GM21786 (cell line): ENCODE measurements around the gene KLK13.

ENCODE experiments used
- ATAC-seq: cut with Tn5 transposase; IDR thresholded peaks from one replicate; pipeline ENCODE4 v1.9.1; 2021; ENCODE audit not compliant: unreplicated experiment

Gene KLK13, protein sequence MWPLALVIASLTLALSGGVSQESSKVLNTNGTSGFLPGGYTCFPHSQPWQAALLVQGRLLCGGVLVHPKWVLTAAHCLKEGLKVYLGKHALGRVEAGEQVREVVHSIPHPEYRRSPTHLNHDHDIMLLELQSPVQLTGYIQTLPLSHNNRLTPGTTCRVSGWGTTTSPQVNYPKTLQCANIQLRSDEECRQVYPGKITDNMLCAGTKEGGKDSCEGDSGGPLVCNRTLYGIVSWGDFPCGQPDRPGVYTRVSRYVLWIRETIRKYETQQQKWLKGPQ

DNA sequence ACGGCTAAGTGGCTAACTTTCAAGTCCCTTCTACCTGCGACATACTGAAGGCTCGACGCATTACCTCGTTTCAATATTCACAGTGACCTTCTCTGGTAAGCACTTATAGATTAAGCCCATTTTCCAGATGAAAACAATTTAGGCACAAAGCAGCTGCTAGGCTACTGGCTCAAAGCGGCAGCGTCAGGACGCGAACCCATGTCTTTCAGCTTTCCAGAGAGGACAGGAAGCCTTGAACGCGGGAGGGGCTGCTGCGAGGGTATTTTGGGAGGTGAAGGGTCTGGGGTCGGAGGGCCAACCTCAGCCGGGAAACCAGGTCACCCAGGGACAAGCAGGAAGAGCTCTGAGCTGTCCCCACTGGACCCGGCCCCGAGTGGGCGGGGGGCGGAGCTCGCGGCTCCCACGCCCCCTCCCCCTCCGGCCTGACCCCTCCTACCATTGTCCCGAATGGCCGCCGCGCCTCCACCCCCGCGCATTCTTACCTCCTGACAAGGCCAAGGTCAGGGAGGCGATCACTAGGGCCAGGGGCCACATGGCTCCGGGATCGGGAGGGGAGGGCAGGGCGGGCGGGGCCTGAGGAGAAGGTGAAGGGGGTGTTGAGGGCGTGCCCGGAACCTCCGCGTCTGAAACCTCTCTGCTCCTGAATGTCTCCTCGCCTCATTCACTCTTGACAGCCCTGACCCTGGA is at the start of gene KLK13:
TSS of gene KLK13 (minus strand) at position 559 of the 687 bp plus-strand sequence. CDS start at position 534, 25 bp downstream.
- ATAC-seq: no peak

DNA sequence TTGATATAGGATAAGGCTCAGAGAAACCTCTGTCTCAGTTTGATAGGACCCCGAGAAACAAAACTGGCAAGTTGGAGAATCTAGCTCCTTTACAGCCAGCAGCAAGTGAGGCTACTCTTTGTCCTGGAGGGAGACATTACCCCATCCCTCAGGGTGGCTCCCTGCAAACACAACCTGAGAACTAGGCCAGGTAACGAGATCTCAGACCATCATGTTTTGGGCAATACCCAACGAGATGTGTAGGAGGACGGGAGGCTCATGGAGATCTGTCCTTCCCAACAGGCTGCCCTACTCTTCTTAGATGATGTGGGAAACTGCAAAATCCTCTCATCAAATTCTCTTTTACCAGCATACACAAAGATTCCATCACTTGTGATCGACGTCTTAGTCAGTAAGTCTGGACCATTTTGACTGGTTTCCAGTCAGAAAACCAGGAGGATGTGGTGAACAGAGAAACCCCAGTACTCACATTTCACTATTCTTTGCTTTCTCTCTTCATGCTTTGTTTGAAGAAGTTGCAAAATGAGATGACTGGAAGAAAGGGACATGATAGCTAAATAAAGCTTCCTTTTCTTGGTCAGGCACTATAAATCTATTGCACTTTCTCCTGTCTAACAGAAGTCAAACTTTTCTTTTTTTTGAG is 49.3 kb upstream of the KLK13 start:
- ATAC-seq: no peak

DNA sequence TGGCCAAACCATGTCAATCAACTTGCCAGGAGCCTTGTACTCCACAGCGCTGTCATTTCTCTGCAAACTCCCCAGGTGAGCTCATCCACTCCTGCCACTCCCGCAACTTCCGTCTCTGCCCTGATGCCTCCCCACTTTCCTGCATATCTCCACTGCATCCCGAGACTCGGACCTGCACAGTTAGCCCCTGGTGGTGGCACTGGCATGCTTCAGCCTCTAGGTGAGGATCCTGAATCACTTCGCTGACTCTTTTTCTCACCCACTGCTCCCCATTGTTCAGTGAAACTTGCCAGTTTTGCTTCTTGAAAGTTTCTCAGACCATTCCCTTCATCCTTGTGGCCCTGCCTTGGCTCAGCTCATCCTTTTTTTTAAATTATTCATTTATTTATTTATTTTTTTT is 46.7 kb upstream of the KLK13 start:
- ATAC-seq: no peak

DNA sequence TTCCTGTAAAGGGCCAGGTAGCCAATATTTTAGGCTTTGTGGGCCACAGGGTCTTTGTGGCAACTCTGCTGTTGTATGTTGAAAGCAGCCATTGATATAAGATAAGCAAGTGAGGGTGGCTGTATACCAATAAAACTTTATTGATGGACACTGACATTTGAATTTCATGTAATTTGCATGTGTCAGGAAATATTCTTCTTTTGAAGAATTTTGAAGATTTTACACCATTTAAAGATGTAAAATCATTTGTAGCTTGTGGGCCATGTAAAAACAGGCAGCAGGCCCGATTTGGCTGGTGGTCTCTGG is 45.7 kb upstream of the KLK13 start:
- ATAC-seq: no peak

DNA sequence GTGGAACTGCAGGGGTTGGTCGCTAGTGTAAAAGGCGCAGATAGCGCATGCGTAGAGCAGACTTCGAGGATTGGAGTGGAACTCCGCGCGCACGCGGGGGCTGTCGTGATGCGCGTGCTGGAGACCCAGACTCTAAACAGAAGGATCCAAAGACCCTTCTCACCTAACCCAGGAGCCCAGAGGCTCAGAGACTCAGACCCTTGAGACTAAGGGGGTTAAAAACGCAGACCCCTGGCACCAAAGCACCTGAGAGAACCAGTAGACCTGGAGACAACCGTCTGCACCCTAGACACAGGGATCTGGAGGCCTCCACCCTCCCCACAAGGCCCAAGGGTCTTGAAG is 43.9 kb upstream of the KLK13 start:
- ATAC-seq: no peak

DNA sequence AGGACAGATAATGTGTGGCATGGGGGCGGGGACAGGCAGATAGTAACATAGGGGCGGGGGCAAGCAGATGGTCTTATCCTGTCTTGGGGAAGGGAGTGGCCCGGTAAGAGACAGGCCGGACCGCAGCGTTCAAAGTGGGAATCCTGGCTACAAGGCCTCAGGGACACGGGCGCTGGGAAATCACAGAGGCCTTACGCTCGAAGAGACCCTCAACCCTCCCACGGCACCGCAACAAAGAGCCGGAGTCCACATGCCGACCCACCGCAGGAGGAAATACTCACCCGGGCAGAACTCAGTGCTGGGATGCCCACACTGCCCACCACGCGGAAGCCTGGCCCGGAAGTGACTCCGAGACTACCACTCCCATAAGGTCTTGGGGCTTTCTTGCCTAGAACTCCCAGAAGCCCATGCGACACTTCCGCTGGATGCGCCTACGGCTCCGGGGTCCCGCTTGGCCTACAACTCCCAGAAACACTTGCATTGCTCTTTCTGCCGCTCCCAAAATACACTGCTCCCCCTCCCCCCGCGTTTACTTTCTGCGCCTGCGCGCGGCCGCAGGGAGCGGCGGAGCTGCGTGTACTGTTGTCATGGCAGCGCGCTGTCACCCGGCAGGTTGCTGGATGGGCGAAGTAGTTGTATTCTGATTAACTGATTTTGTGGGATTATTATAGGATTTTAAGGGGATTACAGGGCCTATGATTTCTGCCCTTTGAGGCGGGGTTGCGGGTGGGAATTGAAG is 43.3 kb upstream of the KLK13 start, which contains the start of gene CTU1:
TSS of gene CTU1 (minus strand) at position 344 of the 739 bp plus-strand sequence. CDS start 3,840 bp downstream, outside the sequence.
- ATAC-seq: peak; percentile 96

DNA sequence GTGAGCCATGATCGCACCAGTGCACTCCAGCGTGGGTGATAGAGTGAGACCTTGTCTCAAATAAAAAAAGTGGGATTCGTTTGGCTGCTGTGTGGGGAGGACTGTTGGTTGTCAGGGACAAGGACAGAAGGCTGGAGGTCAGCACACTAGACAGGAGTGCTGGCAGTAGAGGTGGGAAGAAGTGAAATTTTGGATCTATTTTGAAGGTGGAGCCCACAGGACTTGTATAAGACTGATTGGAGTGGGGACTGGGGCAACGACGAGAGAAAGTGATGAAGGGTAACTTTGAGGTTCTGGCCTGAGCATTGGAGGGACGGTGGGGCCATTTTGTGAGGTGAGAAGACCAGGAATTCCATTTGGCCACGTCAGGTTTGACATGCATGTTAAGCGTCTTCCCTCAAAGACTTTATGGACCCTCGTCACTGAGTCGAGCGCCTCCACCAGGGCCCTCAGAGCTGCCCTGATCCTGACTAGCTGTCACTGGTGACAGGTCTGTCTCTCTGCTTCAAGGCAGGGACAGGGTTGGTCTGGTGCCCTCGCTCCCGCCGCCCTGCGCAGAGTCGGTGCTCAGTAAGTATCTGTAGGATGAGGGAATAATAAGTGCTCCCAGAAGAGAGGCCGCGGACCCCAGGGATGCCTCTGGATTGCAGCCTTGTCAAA is 42.6 kb upstream of the KLK13 start:
- peak; percentile 3 for ATAC-seq

DNA sequence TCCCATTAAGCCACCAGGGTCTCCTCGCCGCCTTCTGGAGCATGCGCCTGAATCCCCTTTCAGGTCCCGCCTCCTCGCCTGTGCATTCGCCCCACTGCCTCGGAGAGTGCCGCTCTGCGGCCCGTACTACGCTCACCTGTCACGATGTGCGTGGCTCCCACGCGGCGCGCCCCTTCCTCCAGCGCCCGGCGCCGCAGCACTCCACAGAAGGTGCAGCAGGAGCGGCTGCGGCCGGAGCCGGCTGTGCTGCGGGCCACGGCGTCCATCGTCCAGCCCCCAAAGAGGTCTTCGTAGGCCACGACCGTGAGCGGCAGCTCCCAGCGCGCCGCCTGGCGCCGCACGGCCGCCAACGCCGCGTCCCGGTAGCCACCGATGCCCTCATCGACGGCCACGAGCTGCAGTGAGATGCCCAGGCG is 39.0 kb upstream of the KLK13 start:
- no peak for ATAC-seq

DNA sequence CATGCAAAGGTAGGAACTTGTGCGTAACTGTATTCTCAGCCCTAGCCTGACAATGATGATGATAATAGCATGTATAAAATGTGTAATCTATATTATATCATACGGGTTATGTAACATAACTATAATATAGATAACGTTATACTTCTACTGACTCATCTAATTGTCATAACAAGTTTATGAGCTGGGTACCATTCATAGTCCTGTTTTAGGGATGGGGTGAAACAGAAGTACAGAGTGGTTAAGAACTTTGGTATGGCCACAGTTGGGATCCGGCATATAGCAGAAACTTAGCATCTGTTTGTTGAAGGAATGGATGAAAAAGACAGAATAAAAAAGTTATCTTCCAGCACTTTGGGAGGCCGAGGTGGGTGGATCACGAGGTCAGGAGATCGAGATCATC is 38.1 kb upstream of the KLK13 start:
- ATAC-seq: no peak

DNA sequence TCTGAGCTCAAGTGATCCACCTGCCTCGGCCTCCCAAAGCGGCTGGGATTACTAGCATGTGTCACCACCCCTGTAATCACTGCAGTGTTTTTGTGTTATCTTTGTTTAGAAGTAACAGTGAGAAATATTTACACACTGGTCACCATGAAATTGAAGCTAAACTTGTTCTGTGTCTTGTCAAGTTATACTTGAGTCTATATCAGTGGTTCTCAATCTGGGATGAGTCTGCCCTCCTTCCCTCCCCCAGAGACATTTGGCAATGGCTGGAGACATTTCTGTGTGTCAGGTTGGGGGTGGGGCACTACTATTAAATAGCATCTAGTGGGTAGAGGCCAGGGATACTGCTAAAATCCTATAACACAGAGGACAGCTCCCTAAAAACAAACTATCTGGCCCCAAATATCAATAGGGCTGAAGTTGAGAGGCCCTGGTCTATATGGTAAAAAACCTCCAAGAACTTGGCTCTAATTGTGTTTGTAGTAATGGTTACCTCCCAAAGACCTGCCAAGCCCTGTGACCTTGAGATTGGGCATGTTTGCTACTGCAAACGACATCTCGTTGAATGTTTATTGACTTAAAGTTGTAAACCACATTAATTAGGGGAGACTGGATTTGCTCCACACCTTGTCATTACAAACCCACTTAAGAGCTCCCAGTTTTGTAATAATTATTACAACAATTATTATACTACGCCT is 36.4 kb upstream of the KLK13 start:
- ATAC-seq: no peak

DNA sequence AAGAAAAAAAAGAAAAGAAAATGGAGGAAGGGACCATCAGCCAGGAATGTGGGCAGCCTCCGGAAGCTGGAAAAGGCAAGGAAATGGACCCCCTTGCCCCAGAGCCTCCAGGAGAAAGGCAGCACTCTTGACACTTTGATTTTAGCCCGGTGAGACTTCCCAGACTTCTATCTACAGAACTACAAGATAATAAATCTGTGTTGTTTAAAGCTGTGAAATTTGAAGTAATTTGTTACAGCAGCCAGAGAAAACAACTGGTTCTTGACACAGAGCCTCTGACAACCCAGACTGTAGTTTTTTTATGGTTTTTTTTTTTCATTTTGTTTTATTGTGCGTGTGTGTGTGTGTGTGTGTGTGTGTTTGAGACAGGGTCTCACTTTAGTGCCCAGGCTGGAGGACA is 35.7 kb upstream of the KLK13 start:
- ATAC-seq: no peak

DNA sequence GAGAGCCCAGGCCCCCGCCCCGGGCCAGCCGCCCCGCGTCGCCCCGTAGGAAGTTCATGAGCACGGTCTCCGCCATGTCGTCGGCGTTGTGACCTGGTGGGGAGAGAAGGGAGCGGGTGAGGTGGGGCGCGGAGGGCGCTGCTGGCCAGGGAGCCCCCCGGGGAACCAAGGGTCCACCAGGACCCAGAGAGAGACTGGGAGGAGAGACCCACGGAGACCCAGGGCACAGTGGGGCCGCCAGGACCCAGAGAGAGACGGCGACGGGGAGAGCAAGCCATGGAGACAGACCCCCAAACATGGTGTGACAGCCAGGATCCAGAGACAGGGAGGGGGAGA is 34.1 kb upstream of the KLK13 start:
- no peak for ATAC-seq

DNA sequence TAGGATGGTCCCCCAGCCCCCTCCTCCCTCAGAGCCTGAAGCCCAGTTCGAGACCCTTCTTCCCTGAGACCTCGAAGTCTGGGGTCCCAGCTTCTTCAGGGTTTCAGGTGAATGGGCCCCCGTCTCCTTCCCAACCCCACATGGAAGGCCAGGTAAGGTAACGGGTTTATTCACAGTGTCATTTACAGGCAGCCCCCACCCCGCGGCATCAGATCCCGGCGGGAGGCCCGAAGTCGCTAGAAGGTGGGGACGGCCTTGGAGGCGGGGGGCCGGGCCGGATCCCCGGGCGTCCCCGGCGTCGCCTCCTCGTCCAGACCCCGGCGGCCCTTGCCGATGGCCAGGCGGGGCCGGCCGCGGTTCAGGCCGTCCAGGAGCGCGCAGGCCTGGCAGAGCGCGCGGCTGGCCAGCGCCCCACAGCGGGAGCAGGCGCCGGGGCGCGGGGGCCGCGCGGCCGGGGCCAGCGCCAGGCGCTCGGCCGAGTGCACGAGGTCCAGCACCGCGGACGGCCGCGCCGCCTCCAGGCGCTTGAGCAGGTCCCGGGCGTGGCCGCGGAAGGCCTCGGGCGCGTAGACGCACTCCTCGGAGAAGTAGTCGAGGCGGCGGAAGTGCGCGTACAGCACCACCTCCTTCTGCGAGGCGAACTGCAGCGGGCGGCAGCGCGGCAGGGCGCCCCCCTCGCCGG is 33.6 kb upstream of the KLK13 start:
- ATAC-seq: no peak

DNA sequence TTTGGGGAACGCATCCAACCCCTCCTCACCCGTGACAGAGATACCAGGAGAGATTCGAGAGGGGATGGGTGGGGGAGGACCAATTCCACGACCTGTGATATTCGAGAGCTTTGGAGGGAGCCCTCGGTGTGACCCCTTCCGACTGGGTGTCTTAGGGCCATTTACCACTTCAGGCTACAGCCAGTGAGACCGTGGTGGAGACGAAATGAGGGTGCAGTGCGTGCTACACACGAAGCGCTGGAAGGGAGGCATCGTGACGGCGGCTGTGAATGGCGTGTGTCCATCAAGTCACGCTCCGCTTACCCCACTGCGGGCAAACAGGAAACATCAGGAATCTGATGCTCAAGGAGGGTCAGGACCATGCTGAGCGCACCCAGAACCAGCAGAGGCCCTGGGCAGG is 32.9 kb upstream of the KLK13 start:
- no peak for ATAC-seq

DNA sequence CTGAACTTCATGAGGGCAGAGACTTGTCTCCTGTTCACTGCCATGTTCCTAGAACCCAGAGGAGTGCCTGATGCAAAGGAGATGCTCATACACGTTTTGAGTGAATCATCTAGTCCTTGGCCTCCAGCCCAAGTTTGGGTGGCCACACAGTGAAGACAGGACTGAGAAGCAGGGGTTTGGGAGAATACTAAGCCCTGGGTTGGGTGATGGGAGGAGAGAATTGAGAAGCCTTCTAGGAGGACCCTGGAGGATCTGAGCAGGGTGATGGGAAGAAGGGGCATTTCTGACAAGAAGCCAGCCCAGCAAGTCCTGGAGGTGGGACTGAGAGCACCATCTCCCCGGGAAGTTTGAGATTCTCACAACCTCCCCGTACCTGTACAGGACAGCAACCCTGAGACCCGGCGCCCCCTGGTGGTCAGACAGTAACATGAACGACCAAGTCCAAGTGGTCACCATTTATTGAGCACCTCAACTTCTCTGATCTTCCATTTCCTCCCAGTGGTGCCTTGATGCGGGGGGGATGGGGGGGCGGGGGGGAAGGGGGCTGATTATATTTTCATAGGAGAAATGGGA is 32.4 kb upstream of the KLK13 start:
- ATAC-seq: no peak

DNA sequence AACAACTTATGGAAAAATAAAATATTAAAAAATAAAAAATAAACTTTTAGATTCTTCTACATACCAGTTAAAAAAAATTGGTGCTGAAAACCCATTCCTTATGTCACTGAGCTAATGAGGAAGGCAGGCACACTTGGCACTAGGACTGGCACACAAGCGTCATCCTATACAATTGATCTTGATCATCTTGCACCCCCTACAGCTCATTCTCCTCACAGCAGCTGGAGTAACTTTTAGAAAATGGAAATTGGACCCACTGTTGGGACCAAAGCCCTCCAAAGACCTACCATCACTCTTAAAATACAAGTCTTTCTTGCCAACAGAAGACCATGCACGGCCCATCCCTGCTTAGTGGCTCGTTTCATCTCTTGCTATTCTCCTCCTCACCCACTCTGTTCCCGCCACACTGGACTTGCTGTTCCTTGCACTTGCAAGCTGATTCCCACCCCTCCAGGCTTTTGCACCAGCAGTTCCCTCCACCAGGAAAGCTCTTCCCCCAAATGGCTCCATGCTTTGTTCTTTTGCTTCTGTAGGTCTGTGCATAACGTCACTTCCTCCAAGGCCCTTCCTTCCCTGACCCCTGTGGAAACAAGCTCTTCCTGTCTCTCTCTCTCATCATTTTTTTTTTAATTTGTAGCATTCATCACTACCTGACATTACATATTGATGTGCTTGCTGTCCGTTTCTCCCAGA is 31.7 kb upstream of the KLK13 start:
- no peak for ATAC-seq

DNA sequence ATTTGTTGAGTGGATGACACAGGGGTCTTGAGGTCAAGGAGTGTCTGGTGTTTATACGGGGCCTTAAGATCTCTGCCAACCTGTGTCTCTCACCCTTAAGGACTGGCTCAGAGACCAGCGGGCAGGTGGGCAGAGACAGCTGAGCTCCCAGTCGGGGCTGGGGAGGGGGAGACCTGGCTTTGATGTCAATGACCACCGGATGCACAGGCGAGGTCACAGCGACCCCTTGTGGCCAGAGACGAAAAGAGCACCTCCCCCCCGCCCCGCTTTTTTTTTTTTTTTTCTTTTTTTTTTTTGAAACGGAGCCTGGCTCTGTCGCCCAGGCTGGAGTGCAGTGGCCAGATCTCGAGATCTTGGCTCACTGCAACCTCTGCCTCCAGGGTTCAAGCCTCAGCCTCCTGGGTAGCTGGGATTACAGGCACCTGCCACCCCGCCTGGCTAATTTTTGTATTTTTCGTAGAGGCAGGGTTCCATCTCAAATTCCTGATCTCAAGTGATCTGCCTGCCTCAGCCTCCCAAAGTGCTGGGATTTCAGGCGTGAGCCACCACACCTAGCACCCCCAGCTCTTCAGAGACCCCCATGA is 29.9 kb upstream of the KLK13 start:
- ATAC-seq: no peak

DNA sequence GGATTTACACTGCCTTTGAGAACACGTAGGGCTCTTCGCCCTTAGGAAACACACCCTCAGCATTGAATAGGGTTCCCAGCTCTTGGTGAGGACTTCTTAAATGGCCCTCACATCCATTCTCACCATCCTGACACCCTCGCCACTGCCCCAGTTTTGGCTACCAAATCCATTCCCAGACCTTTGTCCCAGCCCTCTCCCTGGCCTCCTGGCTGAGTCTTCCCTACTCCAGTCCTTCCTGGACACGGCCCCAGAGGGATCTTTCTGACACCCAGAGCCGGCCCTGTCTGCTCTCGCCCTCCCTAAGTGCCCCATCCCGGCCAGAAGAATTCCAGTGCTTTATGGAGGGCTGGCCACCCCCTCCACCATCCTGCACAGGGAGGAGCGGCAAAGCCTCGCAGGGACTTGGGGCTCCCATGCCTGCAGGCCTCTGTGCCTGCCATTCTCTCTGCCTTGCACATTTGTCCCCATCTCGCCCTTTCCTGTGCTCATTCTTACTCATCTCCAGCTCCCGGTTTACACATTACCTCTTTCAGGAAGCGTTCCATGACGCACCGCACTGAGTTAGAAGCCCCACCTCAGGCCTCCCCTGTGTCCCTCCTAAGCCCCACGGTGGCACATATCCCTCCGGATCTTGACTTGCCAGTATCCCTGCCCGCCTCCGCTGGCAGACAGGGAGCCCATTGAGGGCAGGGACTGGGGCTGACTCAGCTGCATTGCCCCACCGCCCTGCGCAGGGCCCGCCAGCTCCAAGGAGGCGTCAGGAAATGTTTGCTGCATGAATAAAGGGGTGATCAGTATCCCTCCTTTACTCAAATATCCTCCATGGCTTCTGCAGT is 28.8 kb upstream of the KLK13 start:
- ATAC-seq: no peak
